NCI-H345 (cell line): ENCODE data around the gene DCPS.
A peak's percentile ranks its signal among the peaks of the same experiment; 100 is the strongest.
"Not testable (repeated sequence)": the region's sequence is repeated elsewhere in the genome, so short reads cannot be mapped to it uniquely, and the experiment has no call there.

Experiments
- DNase-seq: peaks from one replicate; lab custom pipeline; 2025; lab: John Stamatoyannopoulos, UW

DCPS gene

GRCh38 chr11:126383339-126384335 lies 79.8 kb downstream of the DCPS start:
- no peak for DNase-seq

GRCh38 chr11:126384449-126385070 lies 80.7 kb downstream of the DCPS start:
- no peak for DNase-seq

- no peak for DNase-seq
Observed at GRCh38 chr11:126385991-126386728, 82.3 kb downstream of the DCPS start.

GRCh38 chr11:126386729-126387071 lies 82.8 kb downstream of the DCPS start:
- peak; percentile 87 for DNase-seq

- DNase-seq, result no peak
Observed at GRCh38 chr11:126387857-126388256, 84.0 kb downstream of the DCPS start.

GRCh38 chr11:126390272-126390867 lies 86.5 kb downstream of the DCPS start:
- no peak for DNase-seq

GRCh38 chr11:126391286-126391954 lies 87.6 kb downstream of the DCPS start:
- no peak for DNase-seq

- DNase-seq, result peak; percentile 63
Observed at GRCh38 chr11:126391970-126392632, 88.2 kb downstream of the DCPS start.

- DNase-seq, result no peak
Observed at GRCh38 chr11:126392633-126393013, 88.8 kb downstream of the DCPS start.

GRCh38 chr11:126393143-126393542 lies 89.3 kb downstream of the DCPS start:
- DNase-seq, result no peak

- no peak for DNase-seq
Observed at GRCh38 chr11:126394036-126394435, 90.2 kb downstream of the DCPS start.

GRCh38 chr11:126394634-126395072 lies 90.8 kb downstream of the DCPS start:
- not testable (repeated sequence) for DNase-seq
